ENCODE results near the gene ACTR1B.

The ACTR1B gene

GRCh38 chr2:97703741-97704140, 39.9 kb upstream of the ACTR1B start:
- H3K4me3 ChIP-seq (ENCODE audit: low read depth in 1 of 5, low read length in 5 of 5): no peak overlapping the region
- H3K27me3 ChIP-seq (ENCODE audit: control insufficient read depth in 5 of 5, insufficient read depth in 4 of 5, low read length in 5 of 5): peaks cover 2 to 8% (median 2%) of the 10 kb centered on the region in 5 donors
- peaks cover 0 to 2% (median 0%) of the 10 kb centered on the region in 5 donors for H3K4me1 ChIP-seq (ENCODE audit: control insufficient read depth in 5 of 5, insufficient read depth in 5 of 5, low read length in 5 of 5)
- no peaks in the 10 kb centered on the region for H3K36me3 ChIP-seq (ENCODE audit: control insufficient read depth in 5 of 5, insufficient read depth in 5 of 5, low read length in 5 of 5)
- H3K27ac ChIP-seq (ENCODE audit: low read depth, low read length): no peak overlapping the region
- H3K9ac ChIP-seq (ENCODE audit: low read length in 5 of 5): no peak overlapping the region
- H3K9me3 ChIP-seq (ENCODE audit: control insufficient read depth in 5 of 5, low read length in 5 of 5): no peaks in the 10 kb centered on the region

GRCh38 chr2:97702731-97703470, 39.1 kb upstream of the ACTR1B start:
- Histone ChIP-seq H3K27me3 (ENCODE audit: control insufficient read depth in 5 of 5, insufficient read depth in 4 of 5, low read length in 5 of 5) (peaks cover 0 to 8% (median 2%) of the 10 kb centered on the region in 5 donors), H3K36me3 (ENCODE audit: control insufficient read depth in 5 of 5, insufficient read depth in 5 of 5, low read length in 5 of 5) (no peaks in the 10 kb centered on the region)

GRCh38 chr2:97701851-97702465, 38.1 kb upstream of the ACTR1B start:
- no peak overlapping the region for H3K4me3 ChIP-seq (ENCODE audit: low read depth in 1 of 5, low read length in 5 of 5)

More at GRCh38 chr2:97702731-97703470, 39.1 kb upstream of the ACTR1B start:
- H3K9me3 ChIP-seq (ENCODE audit: control insufficient read depth in 5 of 5, low read length in 5 of 5): no peaks in the 10 kb centered on the region
- no peak overlapping the region for H3K9ac ChIP-seq (ENCODE audit: low read length in 5 of 5)
- peaks cover 0 to 2% (median 0%) of the 10 kb centered on the region in 5 donors for H3K4me1 ChIP-seq (ENCODE audit: control insufficient read depth in 5 of 5, insufficient read depth in 5 of 5, low read length in 5 of 5)
- no peak overlapping the region for H3K27ac ChIP-seq (ENCODE audit: low read depth, low read length)
- H3K4me3 ChIP-seq (ENCODE audit: low read depth in 1 of 5, low read length in 5 of 5): no peak overlapping the region

DNA sequence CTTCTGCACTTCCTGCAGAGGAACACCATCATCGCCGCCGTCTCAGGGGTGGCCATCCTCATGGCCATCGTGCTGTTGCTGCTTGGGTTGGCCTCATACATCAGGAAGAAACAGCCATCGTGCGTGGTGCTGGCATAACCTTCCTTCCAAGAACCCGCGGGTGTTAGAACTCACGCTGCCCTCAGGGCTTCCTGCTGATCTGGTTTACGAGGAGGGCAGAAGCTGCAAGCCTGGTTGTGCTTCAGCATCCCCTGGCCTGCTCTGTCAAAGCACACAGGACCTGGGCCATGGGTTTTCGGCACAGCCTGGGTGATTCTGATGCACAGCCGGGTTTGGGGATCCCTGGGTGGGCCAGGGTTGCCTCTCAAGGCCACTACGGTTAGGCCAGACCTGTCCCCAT, 37.3 kb upstream of the ACTR1B start:
- Histone ChIP-seq H3K4me1 (ENCODE audit: control insufficient read depth in 5 of 5, insufficient read depth in 5 of 5, low read length in 5 of 5) (peaks cover 0 to 7% (median 2%) of the 10 kb centered on the region in 5 donors), H3K27me3 (ENCODE audit: control insufficient read depth in 5 of 5, insufficient read depth in 4 of 5, low read length in 5 of 5) (no peaks in the 10 kb centered on the region), H3K9me3 (ENCODE audit: control insufficient read depth in 5 of 5, low read length in 5 of 5) (no peaks in the 10 kb centered on the region), H3K36me3 (ENCODE audit: control insufficient read depth in 5 of 5, insufficient read depth in 5 of 5, low read length in 5 of 5) (no peaks in the 10 kb centered on the region), H3K27ac (ENCODE audit: low read depth, low read length) (no peak overlapping the region), H3K4me3 (ENCODE audit: low read depth in 1 of 5, low read length in 5 of 5) (no peak overlapping the region), H3K9ac (ENCODE audit: low read length in 5 of 5) (no peak overlapping the region)

More at GRCh38 chr2:97701851-97702465, 38.1 kb upstream of the ACTR1B start:
- Histone ChIP-seq H3K27me3 (ENCODE audit: control insufficient read depth in 5 of 5, insufficient read depth in 4 of 5, low read length in 5 of 5) (peaks cover 0 to under 1% (median 0%) of the 10 kb centered on the region in 5 donors), H3K27ac (ENCODE audit: low read depth, low read length) (no peak overlapping the region), H3K9me3 (ENCODE audit: control insufficient read depth in 5 of 5, low read length in 5 of 5) (no peaks in the 10 kb centered on the region), H3K9ac (ENCODE audit: low read length in 5 of 5) (no peak overlapping the region), H3K36me3 (ENCODE audit: control insufficient read depth in 5 of 5, insufficient read depth in 5 of 5, low read length in 5 of 5) (no peaks in the 10 kb centered on the region), H3K4me1 (ENCODE audit: control insufficient read depth in 5 of 5, insufficient read depth in 5 of 5, low read length in 5 of 5) (peaks cover 0 to 5% (median 2%) of the 10 kb centered on the region in 5 donors)

GRCh38 chr2:97699765-97700444, 36.1 kb upstream of the ACTR1B start:
- H3K4me3 ChIP-seq (ENCODE audit: low read depth in 1 of 5, low read length in 5 of 5): no peak overlapping the region
- no peak overlapping the region for H3K27ac ChIP-seq (ENCODE audit: low read depth, low read length)
- peaks cover 0 to 7% (median 2%) of the 10 kb centered on the region in 5 donors for H3K4me1 ChIP-seq (ENCODE audit: control insufficient read depth in 5 of 5, insufficient read depth in 5 of 5, low read length in 5 of 5)
- H3K9me3 ChIP-seq (ENCODE audit: control insufficient read depth in 5 of 5, low read length in 5 of 5): no peaks in the 10 kb centered on the region
- H3K27me3 ChIP-seq (ENCODE audit: control insufficient read depth in 5 of 5, insufficient read depth in 4 of 5, low read length in 5 of 5): no peaks in the 10 kb centered on the region
- no peak overlapping the region for H3K9ac ChIP-seq (ENCODE audit: low read length in 5 of 5)
- H3K36me3 ChIP-seq (ENCODE audit: control insufficient read depth in 5 of 5, insufficient read depth in 5 of 5, low read length in 5 of 5): no peaks in the 10 kb centered on the region

GRCh38 chr2:97698530-97698929, 34.7 kb upstream of the ACTR1B start:
- no peak overlapping the region for H3K27ac ChIP-seq (ENCODE audit: low read depth, low read length)
- H3K4me3 ChIP-seq (ENCODE audit: low read depth in 1 of 5, low read length in 5 of 5): no peak overlapping the region
- H3K27me3 ChIP-seq (ENCODE audit: control insufficient read depth in 5 of 5, insufficient read depth in 4 of 5, low read length in 5 of 5): no peaks in the 10 kb centered on the region
- H3K36me3 ChIP-seq (ENCODE audit: control insufficient read depth in 5 of 5, insufficient read depth in 5 of 5, low read length in 5 of 5): no peaks in the 10 kb centered on the region
- no peak overlapping the region for H3K9ac ChIP-seq (ENCODE audit: low read length in 5 of 5)
- no peaks in the 10 kb centered on the region for H3K9me3 ChIP-seq (ENCODE audit: control insufficient read depth in 5 of 5, low read length in 5 of 5)
- H3K4me1 ChIP-seq (ENCODE audit: control insufficient read depth in 5 of 5, insufficient read depth in 5 of 5, low read length in 5 of 5): peaks cover 0 to 7% (median 2%) of the 10 kb centered on the region in 5 donors

GRCh38 chr2:97697252-97698235, 33.7 kb upstream of the ACTR1B start:
- no peaks in the 10 kb centered on the region for H3K9me3 ChIP-seq (ENCODE audit: control insufficient read depth in 5 of 5, low read length in 5 of 5)
- no peak overlapping the region for H3K4me3 ChIP-seq (ENCODE audit: low read depth in 1 of 5, low read length in 5 of 5)
- H3K27ac ChIP-seq (ENCODE audit: low read depth, low read length): no peak overlapping the region
- no peak overlapping the region for H3K9ac ChIP-seq (ENCODE audit: low read length in 5 of 5)
- no peaks in the 10 kb centered on the region for H3K27me3 ChIP-seq (ENCODE audit: control insufficient read depth in 5 of 5, insufficient read depth in 4 of 5, low read length in 5 of 5)
- H3K36me3 ChIP-seq (ENCODE audit: control insufficient read depth in 5 of 5, insufficient read depth in 5 of 5, low read length in 5 of 5): no peaks in the 10 kb centered on the region
- peaks cover 0 to 7% (median 2%) of the 10 kb centered on the region in 5 donors for H3K4me1 ChIP-seq (ENCODE audit: control insufficient read depth in 5 of 5, insufficient read depth in 5 of 5, low read length in 5 of 5)

- Histone ChIP-seq H3K4me1 (ENCODE audit: control insufficient read depth in 5 of 5, insufficient read depth in 5 of 5, low read length in 5 of 5) (peaks cover 0 to 7% (median 2%) of the 10 kb centered on the region in 5 donors), H3K9me3 (ENCODE audit: control insufficient read depth in 5 of 5, low read length in 5 of 5) (no peaks in the 10 kb centered on the region), H3K27ac (ENCODE audit: low read depth, low read length) (no peak overlapping the region), H3K27me3 (ENCODE audit: control insufficient read depth in 5 of 5, insufficient read depth in 4 of 5, low read length in 5 of 5) (no peaks in the 10 kb centered on the region), H3K4me3 (ENCODE audit: low read depth in 1 of 5, low read length in 5 of 5) (no peak overlapping the region), H3K9ac (ENCODE audit: low read length in 5 of 5) (no peak overlapping the region), H3K36me3 (ENCODE audit: control insufficient read depth in 5 of 5, insufficient read depth in 5 of 5, low read length in 5 of 5) (no peaks in the 10 kb centered on the region)
Measured at GRCh38 chr2:97695744-97696143, 31.9 kb upstream of the ACTR1B start.

DNA sequence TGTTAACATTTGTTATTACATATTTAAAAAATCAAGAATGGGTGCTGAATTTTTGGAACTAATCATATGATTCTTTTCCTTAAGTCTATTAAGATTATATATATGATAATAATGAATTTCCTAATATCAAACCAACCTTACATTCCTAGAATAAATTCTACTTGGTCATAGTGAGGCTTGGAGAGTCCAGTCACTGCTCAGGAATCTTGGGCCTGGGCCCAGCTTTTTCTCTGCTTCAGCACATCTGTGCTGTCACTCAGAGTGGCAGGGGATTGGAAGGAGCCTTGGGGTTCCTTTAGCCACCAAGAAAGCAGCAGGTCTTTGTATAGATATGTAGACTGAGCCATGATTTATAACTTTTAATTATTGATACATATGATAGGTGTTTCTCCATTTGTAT, 29.6 kb upstream of the ACTR1B start:
- H3K9me3 ChIP-seq (ENCODE audit: control insufficient read depth in 5 of 5, low read length in 5 of 5): no peaks in the 10 kb centered on the region
- H3K4me3 ChIP-seq (ENCODE audit: low read depth in 1 of 5, low read length in 5 of 5): no peak overlapping the region
- H3K27ac ChIP-seq (ENCODE audit: low read depth, low read length): no peak overlapping the region
- H3K27me3 ChIP-seq (ENCODE audit: control insufficient read depth in 5 of 5, insufficient read depth in 4 of 5, low read length in 5 of 5): no peaks in the 10 kb centered on the region
- H3K9ac ChIP-seq (ENCODE audit: low read length in 5 of 5): no peak overlapping the region
- peaks cover 0 to 5% (median 2%) of the 10 kb centered on the region in 5 donors for H3K4me1 ChIP-seq (ENCODE audit: control insufficient read depth in 5 of 5, insufficient read depth in 5 of 5, low read length in 5 of 5)
- no peaks in the 10 kb centered on the region for H3K36me3 ChIP-seq (ENCODE audit: control insufficient read depth in 5 of 5, insufficient read depth in 5 of 5, low read length in 5 of 5)
